Natural killer cell (primary cell): Measurements from ENCODE around the gene FCHSD1. TPM values are rescaled to one million over a fixed set of nuclear protein-coding genes. Genes with fewer than 3 reads are reported as not detected.

ENCODE experiments used
- ATAC-seq, 3 donors: fragments of 150-1000 bp in 2 of 3; fragments of 200-7000 bp in 1 of 3; cut with Tn5 transposase; 1 replicate in 1 of 3; 2 replicates in 2 of 3; pipeline ENCODE4 v1.10.0; 2021; ENCODE audit warnings: mild to moderate bottlenecking in 2 of 3, moderate library complexity in 2 of 3
- DNase-seq, 2 donors: peaks; one replicate each; pipeline versions ENCODE4 v3.0.0 to v3.0.0-alpha.2; 2013 to 2021; ENCODE audit warnings: mixed read lengths in 1 of 2
- H3K27ac ChIP-seq: one replicate; pipeline ENCODE4 v1.5.1; 2013; ENCODE audit warnings: mild to moderate bottlenecking, low read length
- H3K27me3 ChIP-seq: one replicate; pipeline ENCODE4 v1.6.1; 2013; ENCODE audit warnings: low read length; ENCODE audit not compliant: control insufficient read depth, insufficient read depth
- H3K36me3 ChIP-seq: one replicate; pipeline ENCODE4 v1.6.1; 2013; ENCODE audit warnings: low read length; ENCODE audit not compliant: control insufficient read depth, insufficient read depth
- H3K4me1 ChIP-seq: one replicate; pipeline ENCODE4 v1.6.1; 2013; ENCODE audit warnings: low read length; ENCODE audit not compliant: control insufficient read depth, insufficient read depth
- H3K4me3 ChIP-seq: one replicate; pipeline ENCODE4 v1.5.1; 2013; ENCODE audit warnings: low read length
- H3K9me3 ChIP-seq: one replicate; pipeline ENCODE4 v1.6.1; 2013; ENCODE audit warnings: low read length; ENCODE audit not compliant: control insufficient read depth, insufficient read depth
- H3K27ac Mint-ChIP-seq, 2 donors: one replicate each; pipeline ENCODE4 v1.8.0; 2022; ENCODE audit warnings: mild to moderate bottlenecking in 2 of 2, mixed read lengths in 2 of 2, moderate library complexity in 1 of 2
- H3K27me3 Mint-ChIP-seq, 2 donors: one replicate each; pipeline ENCODE4 v1.8.0; 2022; ENCODE audit warnings: low read depth in 2 of 2, mixed read lengths in 2 of 2
- H3K36me3 Mint-ChIP-seq: one replicate; pipeline ENCODE4 v1.8.0; 2022; ENCODE audit warnings: mixed read lengths
- H3K4me1 Mint-ChIP-seq, 2 donors: one replicate each; pipeline ENCODE4 v1.8.0; 2022; ENCODE audit warnings: mixed read lengths in 2 of 2
- H3K4me3 Mint-ChIP-seq: one replicate; pipeline ENCODE4 v1.8.0; 2022; ENCODE audit warnings: mild to moderate bottlenecking, moderate library complexity, mixed read lengths
- H3K9me3 Mint-ChIP-seq, 2 donors: one replicate each; pipeline ENCODE4 v1.8.0; 2022; ENCODE audit warnings: mixed read lengths in 2 of 2
- WGBS: methylation state at CpG from one replicate; pipeline ENCODE4 v1.1.7; 2013; ENCODE audit warnings: missing lambda C conversion rate; ENCODE audit not compliant: insufficient coverage; 5-methylcytosine and 5-hydroxymethylcytosine counted together
- intact Hi-C: fragments of 100-400 bp; cut with micrococcal nuclease; formaldehyde crosslinking; loops from one replicate; pipeline ENCODE4 v1.14.2; 2022
- total RNA-seq, 4 donors: library from RNA; stranded (reverse); fragments of 120-200 nt in 1 of 4; gene quantifications; one replicate each; pipeline versions ENCODE4 v1.2.3 to v1.2.4, GENCODE V29; 2013 to 2022
- TF ChIP-seq, protein P1 (sequence below): fragments of 200-600 bp; IDR thresholded peaks from one replicate; pipeline ENCODE4 v1.8.0; 2022; ENCODE audit warnings: antibody characterized with exemption

The FCHSD1 gene
- total RNA-seq, 3 donors from 2014 or later (not counting 1 experiment from before 2014, with no cell fraction given) = 134 to 155 (median 147) TPM

DNA sequence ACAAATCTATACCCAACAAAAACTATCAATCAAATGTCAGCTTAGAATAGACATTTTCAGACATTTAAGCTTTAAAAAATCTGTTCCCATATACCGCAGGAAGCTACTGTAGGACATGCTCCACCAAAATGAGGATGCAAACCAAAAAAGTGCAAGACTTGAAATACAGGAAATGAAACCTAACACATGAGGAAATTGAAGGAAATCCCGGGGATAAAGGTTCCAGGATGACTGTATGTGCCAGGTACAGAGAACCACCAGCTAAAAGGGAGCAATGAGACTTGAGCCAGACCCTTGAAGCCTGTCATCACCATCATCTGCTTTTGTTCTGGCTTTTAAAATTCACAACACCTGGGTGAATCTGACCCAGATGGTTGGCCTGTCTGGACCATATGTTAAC, 53.8 kb downstream of the FCHSD1 start:
- Histone ChIP-seq H3K36me3 (peaks cover 18% of the 10 kb centered on the region), H3K9me3 (no peaks in the 10 kb centered on the region), H3K4me3 (no peak overlapping the region), H3K27me3 (no peaks in the 10 kb centered on the region), H3K4me1 (peaks cover 43% of the 10 kb centered on the region), H3K27ac (peak overlapping the region; percentile 60)
- H3K9me3 Mint-ChIP-seq = no peaks in the 10 kb centered on the region
- no peaks in the 10 kb centered on the region for H3K27me3 Mint-ChIP-seq
- peak overlapping the region; percentile 10 for H3K4me3 Mint-ChIP-seq
- intact Hi-C loops = no loop called here
- DNase-seq (no peak), ATAC-seq (no peak)
- 42% methylated on average over 2 of the region's 2 CpGs for WGBS
- TF ChIP-seq, protein P1, sequence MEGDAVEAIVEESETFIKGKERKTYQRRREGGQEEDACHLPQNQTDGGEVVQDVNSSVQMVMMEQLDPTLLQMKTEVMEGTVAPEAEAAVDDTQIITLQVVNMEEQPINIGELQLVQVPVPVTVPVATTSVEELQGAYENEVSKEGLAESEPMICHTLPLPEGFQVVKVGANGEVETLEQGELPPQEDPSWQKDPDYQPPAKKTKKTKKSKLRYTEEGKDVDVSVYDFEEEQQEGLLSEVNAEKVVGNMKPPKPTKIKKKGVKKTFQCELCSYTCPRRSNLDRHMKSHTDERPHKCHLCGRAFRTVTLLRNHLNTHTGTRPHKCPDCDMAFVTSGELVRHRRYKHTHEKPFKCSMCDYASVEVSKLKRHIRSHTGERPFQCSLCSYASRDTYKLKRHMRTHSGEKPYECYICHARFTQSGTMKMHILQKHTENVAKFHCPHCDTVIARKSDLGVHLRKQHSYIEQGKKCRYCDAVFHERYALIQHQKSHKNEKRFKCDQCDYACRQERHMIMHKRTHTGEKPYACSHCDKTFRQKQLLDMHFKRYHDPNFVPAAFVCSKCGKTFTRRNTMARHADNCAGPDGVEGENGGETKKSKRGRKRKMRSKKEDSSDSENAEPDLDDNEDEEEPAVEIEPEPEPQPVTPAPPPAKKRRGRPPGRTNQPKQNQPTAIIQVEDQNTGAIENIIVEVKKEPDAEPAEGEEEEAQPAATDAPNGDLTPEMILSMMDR = no peak
- no peaks in the 10 kb centered on the region for H3K36me3 Mint-ChIP-seq
- H3K4me1 Mint-ChIP-seq = peaks cover 69% of the 10 kb centered on the region in 2 donors
- peak overlapping the region; percentile 95 to 96 for H3K27ac Mint-ChIP-seq

DNA sequence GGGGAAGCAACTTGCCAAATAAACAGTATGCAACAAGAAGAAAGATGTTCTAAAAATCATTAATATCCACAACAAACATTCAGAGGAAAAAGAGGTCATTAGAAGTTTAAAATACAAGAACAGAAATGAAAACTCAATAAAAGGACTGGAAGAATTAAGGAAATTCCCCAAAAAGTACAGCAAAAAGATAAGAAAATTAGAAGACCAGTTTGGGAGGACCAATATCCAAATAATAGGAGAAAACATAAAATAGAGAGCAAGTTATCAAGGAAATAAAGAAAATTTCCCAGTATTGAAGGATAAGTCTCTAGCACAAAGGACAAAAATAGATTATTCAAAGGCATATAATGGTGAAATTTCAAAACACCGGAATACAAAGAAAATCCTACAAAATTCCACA, 54.4 kb downstream of the FCHSD1 start:
- Histone ChIP-seq H3K4me1 (peaks cover 40% of the 10 kb centered on the region), H3K36me3 (peaks cover 18% of the 10 kb centered on the region), H3K9me3 (no peaks in the 10 kb centered on the region), H3K27me3 (no peaks in the 10 kb centered on the region), H3K27ac (no peak overlapping the region), H3K4me3 (no peak overlapping the region)
- peaks cover 68 to 69% of the 10 kb centered on the region in 2 donors for H3K4me1 Mint-ChIP-seq
- DNase-seq (no peak), ATAC-seq (no peak)
- H3K4me3 Mint-ChIP-seq = peak overlapping the region; percentile 10
- H3K27ac Mint-ChIP-seq = peak overlapping the region; percentile 95 to 96
- no peaks in the 10 kb centered on the region for H3K27me3 Mint-ChIP-seq
- 100% methylated on average over 1 of the region's 1 CpG for WGBS
- H3K36me3 Mint-ChIP-seq = no peaks in the 10 kb centered on the region
- no peaks in the 10 kb centered on the region for H3K9me3 Mint-ChIP-seq
- intact Hi-C loops = no loop called here
- TF ChIP-seq, protein P1 = no peak

DNA sequence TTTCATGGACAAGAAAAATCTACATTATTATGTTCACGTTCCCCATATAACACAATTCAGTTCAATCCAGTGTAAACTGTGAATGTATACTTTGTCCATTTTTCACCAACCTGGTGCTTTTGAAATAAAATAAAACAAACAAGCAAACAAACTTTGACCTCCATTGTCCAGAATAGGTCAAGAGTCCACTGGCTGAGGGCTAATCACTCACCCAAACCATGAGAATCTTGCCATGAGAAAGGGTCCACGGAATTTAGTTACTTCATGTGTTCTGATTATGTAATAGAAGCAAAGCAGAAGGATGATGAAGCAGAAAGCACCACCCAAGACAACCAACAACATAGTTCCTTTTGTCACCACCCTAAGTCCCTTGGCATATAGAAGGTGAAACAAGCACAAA, 61.1 kb downstream of the FCHSD1 start:
- intact Hi-C loops = loop anchor here (5.0 kb wide), 1 partner anchor 47 kb away; the partner anchor contains the start of genes HDAC3 and RELL2
- H3K36me3 ChIP-seq = peaks cover 47% of the 10 kb centered on the region

More for the DNA sequence above, 61.1 kb downstream of the FCHSD1 start:
- TF ChIP-seq, protein P1 = no peak
- Histone ChIP-seq H3K27me3 (no peaks in the 10 kb centered on the region), H3K9me3 (no peaks in the 10 kb centered on the region), H3K4me1 (peaks cover 14% of the 10 kb centered on the region), H3K4me3 (no peak overlapping the region), H3K27ac (no peak overlapping the region)
- DNase-seq (no peak), ATAC-seq (peak in 1 of 3 donors; percentile 33)
- WGBS = 86% methylated on average over 1 of the region's 2 CpGs
- H3K4me3 Mint-ChIP-seq = no peak overlapping the region
- H3K27me3 Mint-ChIP-seq = no peaks in the 10 kb centered on the region
- H3K36me3 Mint-ChIP-seq = no peaks in the 10 kb centered on the region
- no peaks in the 10 kb centered on the region for H3K9me3 Mint-ChIP-seq
- H3K4me1 Mint-ChIP-seq = peaks cover 52 to 56% of the 10 kb centered on the region in 2 donors
- H3K27ac Mint-ChIP-seq = peak overlapping the region; percentile 59 to 82

Other genes with a start within 250 kb of the FCHSD1 start
- 1 to 10 TPM in 2 of 3 donors, under 1 TPM in 1; 0.61 to 1.7 (median 1.0) TPM for gene PCDHGA9, start 248.6 kb downstream of the FCHSD1 start, total RNA-seq
- gene PCDHGB6, start 243.4 kb downstream of the FCHSD1 start, total RNA-seq = 1 to 10 TPM; 2.1 to 5.9 (median 2.9) TPM
- 1 to 10 TPM in 2 of 3 donors, under 1 TPM in 1; 0.61 to 2.6 (median 2.1) TPM for gene PCDHGA10, start 238.4 kb downstream of the FCHSD1 start, total RNA-seq
- 1 to 10 TPM in 2 of 3 donors, under 1 TPM in 1; 0.68 to 1.6 (median 1.2) TPM for gene PCDHGB7, start 233.7 kb downstream of the FCHSD1 start, total RNA-seq
- gene PCDHGA11, start 230.4 kb downstream of the FCHSD1 start, total RNA-seq = 1 to 10 TPM in 1 of 3 donors, under 1 TPM in 2; 0.40 to 1.2 (median 0.83) TPM
- gene PCDHGA12, start 220.9 kb downstream of the FCHSD1 start, total RNA-seq = 1 to 10 TPM in 1 of 3 donors, under 1 TPM in 2; 0.35 to 1.1 (median 0.75) TPM
- gene PCDHGC3, start 175.5 kb downstream of the FCHSD1 start, total RNA-seq = 1 to 10 TPM in 1 of 3 donors, under 1 TPM in 2; 0.68 to 1.5 (median 0.75) TPM
- gene PCDHGC4, start 166.4 kb downstream of the FCHSD1 start, total RNA-seq = under 1 TPM; 0.31 to 0.84 (median 0.45) TPM
- under 1 TPM; 0.31 to 0.97 (median 0.50) TPM for gene PCDHGC5, start 162.3 kb downstream of the FCHSD1 start, total RNA-seq
- gene DIAPH1, start 32.4 kb downstream of the FCHSD1 start, total RNA-seq = 100 to 1,000 TPM; 410 to 456 (median 419) TPM
- 10 to 100 TPM; 66.0 to 85.7 (median 74.7) TPM for gene HDAC3, start 14.6 kb downstream of the FCHSD1 start, total RNA-seq
- gene RELL2, start 14.4 kb downstream of the FCHSD1 start, total RNA-seq = 1 to 10 TPM; 5.7 to 6.6 (median 6.1) TPM
- gene ARAP3, start 30.8 kb upstream of the FCHSD1 start, total RNA-seq = 10 to 100 TPM; 13.9 to 25.2 (median 19.6) TPM
- gene PCDH1, start 227.0 kb upstream of the FCHSD1 start, total RNA-seq = 10 to 100 TPM; 19.2 to 39.2 (median 32.1) TPM